WERI-Rb-1 (cell line): Measurements from ENCODE around the gene CARD19.

ENCODE experiments used
- DNase-seq: peaks from one replicate; pipeline ENCODE4 v3.0.0-alpha.2; 2020
- H3K27ac ChIP-seq: fragments of 250-450 bp; sonication (Bioruptor Pico); 2 replicates; pipeline ENCODE4 v1.5.1; 2020; ENCODE audit warnings: mild to moderate bottlenecking, moderate library complexity
- H3K27me3 ChIP-seq: fragments of 250-450 bp; sonication (Bioruptor Pico); 2 replicates; pipeline ENCODE4 v1.5.1; 2021; ENCODE audit warnings: mild to moderate bottlenecking, low read depth, moderate library complexity; ENCODE audit not compliant: insufficient read depth, severe bottlenecking
- H3K36me3 ChIP-seq: fragments of 250-450 bp; sonication (Bioruptor Pico); 2 replicates; pipeline ENCODE4 v1.5.1; 2020; ENCODE audit warnings: mild to moderate bottlenecking, moderate library complexity
- H3K4me3 ChIP-seq: 2 replicates; pipeline ENCODE4 v1.5.1; 2011; ENCODE audit warnings: low read depth, mild to moderate bottlenecking, control low read depth, low read length
- H3K9me3 ChIP-seq: fragments of 250-450 bp; sonication (Bioruptor Pico); 2 replicates; pipeline ENCODE4 v1.5.1; 2021; ENCODE audit warnings: mild to moderate bottlenecking, moderate library complexity; ENCODE audit not compliant: severe bottlenecking
- CTCF ChIP-seq: IDR thresholded peaks from 2 replicates; pipeline ENCODE4 v1.5.1; 2011; ENCODE audit warnings: low read depth, mild to moderate bottlenecking, control low read depth, inconsistent platforms, low read length

CARD19 gene

DNA sequence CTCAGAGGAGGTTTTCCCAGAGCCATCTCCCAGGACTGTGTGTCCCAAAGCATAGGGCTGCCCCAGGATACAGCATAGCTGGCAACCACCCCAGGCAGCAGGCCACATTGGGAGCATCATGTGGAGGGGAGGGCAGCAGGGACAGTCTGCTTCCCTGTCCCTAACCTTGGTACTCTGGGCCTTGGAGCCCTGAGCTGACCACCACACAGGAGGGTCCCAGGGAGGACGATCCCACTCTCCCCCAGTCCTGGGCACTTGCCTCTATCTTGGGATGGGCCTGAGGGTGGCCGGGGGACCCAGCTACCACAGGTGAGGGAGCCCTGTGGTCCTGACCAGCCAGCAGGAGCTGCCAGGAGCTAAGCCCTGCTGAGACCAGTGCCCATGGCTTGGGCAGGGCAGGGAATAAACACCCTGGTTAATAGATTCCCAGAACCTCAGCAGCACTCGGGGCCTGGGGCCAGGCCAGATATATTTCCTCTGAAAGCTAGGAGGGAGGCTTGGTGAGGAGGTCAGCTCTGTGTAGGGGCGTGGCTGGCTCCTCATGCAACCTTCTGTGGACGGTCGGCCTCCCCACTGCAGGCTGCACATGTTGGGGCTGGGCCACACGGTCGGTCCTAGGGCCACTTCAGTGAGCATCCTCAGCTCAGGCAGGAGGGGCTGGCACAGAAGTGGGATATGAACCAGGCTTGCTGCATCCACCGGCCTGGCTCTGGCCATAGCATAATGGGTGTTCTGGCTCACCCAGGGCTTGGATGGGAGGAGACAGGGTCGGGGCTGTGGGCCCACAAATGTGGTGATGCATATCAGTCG, 33.9 kb downstream of the CARD19 start:
- DNase-seq: no peak
- no peak overlapping the region for H3K27ac ChIP-seq
- H3K9me3 ChIP-seq: no peaks in the 10 kb centered on the region
- H3K27me3 ChIP-seq: no peaks in the 10 kb centered on the region
- TF ChIP-seq CTCF: no peak
- H3K36me3 ChIP-seq: peaks cover 3% of the 10 kb centered on the region; the same call in 1 of the 2 replicates
- no peak overlapping the region for H3K4me3 ChIP-seq

- Histone ChIP-seq H3K4me3 (no peak overlapping the region), H3K36me3 (peaks cover 3% of the 10 kb centered on the region; the same call in 1 of the 2 replicates), H3K27ac (no peak overlapping the region), H3K9me3 (no peaks in the 10 kb centered on the region), H3K27me3 (no peaks in the 10 kb centered on the region)
- no peak for DNase-seq
- TF ChIP-seq CTCF: no peak
Measured at GRCh38 chr9:93130861-93131481, 35.0 kb downstream of the CARD19 start.

GRCh38 chr9:93131599-93132286, 35.7 kb downstream of the CARD19 start:
- DNase-seq: no peak
- no peak overlapping the region for H3K27ac ChIP-seq
- H3K4me3 ChIP-seq: no peak overlapping the region
- H3K27me3 ChIP-seq: no peaks in the 10 kb centered on the region
- H3K9me3 ChIP-seq: no peaks in the 10 kb centered on the region
- TF ChIP-seq CTCF: no peak
- no peaks in the 10 kb centered on the region for H3K36me3 ChIP-seq

DNA sequence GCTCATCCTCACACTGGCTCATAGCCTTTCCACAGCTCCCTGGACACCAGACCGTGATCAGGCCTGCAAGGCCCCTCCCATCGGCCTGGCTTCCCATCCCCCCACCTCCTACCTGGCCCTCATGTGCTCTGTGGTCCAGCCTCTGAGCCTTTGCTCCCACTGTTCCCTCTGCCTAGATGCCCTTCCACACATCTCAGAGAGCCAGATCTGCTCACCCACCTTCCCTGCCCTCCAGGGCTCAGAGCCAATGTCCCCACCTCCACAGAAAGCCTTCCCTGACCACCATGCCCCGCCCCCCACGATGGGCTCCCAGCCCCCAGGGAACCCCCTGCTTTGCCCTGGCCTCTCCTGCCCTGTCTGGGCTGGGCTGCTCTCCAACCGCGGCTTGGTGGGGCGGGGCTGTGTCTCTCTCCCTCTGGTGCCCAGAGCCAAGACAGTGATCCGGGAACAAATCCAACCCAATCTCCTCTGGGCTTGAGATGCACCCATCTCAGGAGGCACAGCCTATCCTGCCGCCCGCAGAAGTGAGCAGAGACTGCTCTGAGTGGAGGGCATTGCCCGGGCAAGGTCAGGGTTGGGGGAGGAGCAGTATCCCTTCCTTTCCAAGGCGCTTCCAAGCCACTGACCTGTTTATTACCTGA, 36.4 kb downstream of the CARD19 start:
- no peak for DNase-seq
- Histone ChIP-seq H3K36me3 (no peaks in the 10 kb centered on the region), H3K4me3 (no peak overlapping the region), H3K27me3 (no peaks in the 10 kb centered on the region), H3K9me3 (no peaks in the 10 kb centered on the region), H3K27ac (no peak overlapping the region)
- no peak for TF ChIP-seq CTCF

DNA sequence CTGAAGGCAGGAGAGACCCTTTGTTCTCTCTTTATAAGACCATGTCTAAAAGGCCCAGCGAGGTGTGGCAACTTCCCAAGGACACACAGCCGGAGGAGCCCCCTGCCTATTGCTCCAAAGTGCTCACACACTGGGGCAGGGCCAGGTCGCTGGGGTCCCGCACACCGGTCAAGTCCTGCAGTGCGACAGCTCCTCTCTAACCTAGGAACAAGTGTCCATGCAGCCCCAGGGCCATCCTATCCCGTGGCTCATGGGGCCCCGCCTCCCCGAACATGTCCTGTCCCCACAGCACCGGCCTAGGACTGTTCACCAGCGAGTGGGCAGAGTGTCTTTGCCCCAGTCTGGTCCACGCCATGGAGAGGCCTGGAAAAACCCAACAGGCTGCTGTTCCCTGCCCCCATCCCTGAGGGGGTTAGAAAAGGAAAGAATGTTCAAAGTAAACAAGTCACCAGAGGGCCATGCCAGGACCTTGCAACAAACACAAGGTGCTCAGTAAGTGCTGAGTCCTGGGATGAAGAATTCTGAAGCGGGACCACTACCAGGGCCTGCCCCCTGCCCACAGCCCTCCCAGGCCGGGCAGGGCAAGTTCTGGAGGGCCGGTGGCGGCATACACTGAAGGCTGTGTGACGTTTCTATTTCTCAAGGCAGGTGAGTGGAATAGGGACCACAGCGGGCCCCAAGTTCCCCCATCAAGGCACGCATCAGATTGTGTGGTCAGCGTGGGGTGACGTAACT, 37.1 kb downstream of the CARD19 start:
- H3K27me3 ChIP-seq: no peaks in the 10 kb centered on the region
- no peak for DNase-seq
- TF ChIP-seq CTCF: no peak
- no peaks in the 10 kb centered on the region for H3K9me3 ChIP-seq
- peak overlapping the region; percentile 81 for H3K4me3 ChIP-seq
- H3K27ac ChIP-seq: peak overlapping the region; percentile 78
- H3K36me3 ChIP-seq: no peaks in the 10 kb centered on the region
